Mammary epithelial cell (primary cell): ENCODE data around the gene UBXN11.

ENCODE experiments used
- CTCF ChIP-seq, 2 donors: IDR thresholded peaks in 1 of 2; conservative IDR thresholded peaks in 1 of 2; 2 replicates each; pipeline ENCODE4 v1.5.1; 2011 to 2012; ENCODE audit warnings: inconsistent platforms in 2 of 2, low read length in 2 of 2, mild to moderate bottlenecking in 2 of 2, control low read depth in 1 of 2, low read depth in 1 of 2; ENCODE audit not compliant: insufficient read depth in 1 of 2; ENCODE audit errors: extremely low read depth in 1 of 2
- EZH2 ChIP-seq: IDR thresholded peaks from 2 replicates; pipeline ENCODE4 v1.6.1; 2012; ENCODE audit warnings: low read length, inconsistent platforms, borderline replicate concordance

GRCh38 chr1:26274801-26275425 is 31.5 kb downstream of the UBXN11 start:
- no peak for TF ChIP-seq CTCF (conservative IDR thresholded peaks at IDR 0.05 in 1 of 2, IDR thresholded peaks at IDR 0.05 in 1 of 2; ENCODE audit: extremely low read depth in 1 of 2, insufficient read depth in 1 of 2, low read depth in 1 of 2, low read length in 2 of 2)
- TF ChIP-seq EZH2: no peak
